Measurements from ENCODE around the gene B3GNT7.
"Not testable (repeated sequence)": the region's sequence is repeated elsewhere in the genome, so short reads cannot be mapped to it uniquely, and the experiment has no call there.

B3GNT7 gene

GRCh38 chr2:231408304-231408703 is 12.8 kb downstream of the B3GNT7 start:
- WGBS (ENCODE audit: extremely low coverage, insufficient coverage, low lambda C conversion rate): no CpG with 5 or more reads among the region's 9 CpGs
- H2BK15ac ChIP-seq (replicated peaks; ENCODE audit: low read depth); H3K4me3 ChIP-seq (ENCODE audit: low read length); H4K5ac ChIP-seq (ENCODE audit: low read length); H3K4me2 ChIP-seq (ENCODE audit: low read length); H3K4ac ChIP-seq (ENCODE audit: low read depth, low read length); H3K18ac ChIP-seq (ENCODE audit: low read length); H3K56ac ChIP-seq (ENCODE audit: low read length); DNase-seq; H2BK120ac ChIP-seq (ENCODE audit: low read depth, low read length); H2BK5ac ChIP-seq (ENCODE audit: low read length); H3K4me1 ChIP-seq (ENCODE audit: control insufficient read depth, low read depth, low read length); H3K27ac ChIP-seq (ENCODE audit: low read depth, low read length); H3K27me3 ChIP-seq (ENCODE audit: insufficient read depth, low read length, poor library complexity); H3K79me2 ChIP-seq (ENCODE audit: control insufficient read depth, insufficient read depth, low read length); H2AK5ac ChIP-seq (ENCODE audit: low read length); H3K23ac ChIP-seq (ENCODE audit: low read length); H3K36me3 ChIP-seq (ENCODE audit: control insufficient read depth, insufficient read depth, low read length); H3K9ac ChIP-seq (ENCODE audit: low read length); H4K8ac ChIP-seq (ENCODE audit: low read depth, low read length); H3K79me1 ChIP-seq (ENCODE audit: low read length): not testable (repeated sequence)

DNA sequence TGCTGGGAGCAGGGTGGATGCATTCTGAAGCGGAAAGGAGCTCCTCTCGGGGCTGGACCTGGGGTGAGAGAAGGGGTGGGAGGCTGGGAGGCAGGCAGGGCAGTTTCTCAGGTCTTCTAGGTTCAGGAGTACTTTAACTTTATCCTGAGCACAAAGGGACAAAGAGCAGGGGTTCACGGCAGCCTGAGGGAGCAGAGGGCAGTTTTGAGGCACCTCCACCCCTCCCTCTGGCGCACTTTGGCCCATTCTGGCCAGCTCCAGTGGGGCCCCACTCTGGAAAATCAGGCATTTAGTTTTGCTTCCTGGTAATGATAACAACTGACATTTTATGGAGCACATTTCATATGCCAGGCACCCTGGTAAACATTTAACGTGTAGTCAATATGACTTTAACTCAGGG is 14.3 kb downstream of the B3GNT7 start:
- no peak for DNase-seq
- Histone ChIP-seq H3K18ac (ENCODE audit: low read length) (peak overlapping the region; percentile 30), H2BK5ac (ENCODE audit: low read length) (no peak overlapping the region), H2AK5ac (ENCODE audit: low read length) (no peak overlapping the region), H4K8ac (ENCODE audit: low read depth, low read length) (no peak overlapping the region), H3K79me2 (ENCODE audit: control insufficient read depth, insufficient read depth, low read length) (no peaks in the 10 kb centered on the region), H3K56ac (ENCODE audit: low read length) (no peak overlapping the region), H2BK120ac (ENCODE audit: low read depth, low read length) (no peak overlapping the region), H3K79me1 (ENCODE audit: low read length) (no peaks in the 10 kb centered on the region), H3K4ac (ENCODE audit: low read depth, low read length) (no peak overlapping the region), H3K4me1 (ENCODE audit: control insufficient read depth, low read depth, low read length) (peaks cover 9% of the 10 kb centered on the region), H3K36me3 (ENCODE audit: control insufficient read depth, insufficient read depth, low read length) (no peaks in the 10 kb centered on the region), H3K27ac (ENCODE audit: low read depth, low read length) (no peak overlapping the region), H2BK15ac (replicated peaks; ENCODE audit: low read depth) (no peak overlapping the region), H3K4me3 (ENCODE audit: low read length) (no peak overlapping the region), H3K27me3 (ENCODE audit: insufficient read depth, low read length, poor library complexity) (no peaks in the 10 kb centered on the region), H3K4me2 (ENCODE audit: low read length) (no peak overlapping the region), H3K9ac (ENCODE audit: low read length) (no peak overlapping the region), H3K23ac (ENCODE audit: low read length) (no peak overlapping the region), H4K5ac (ENCODE audit: low read length) (no peak overlapping the region)
- no CpG with 5 or more reads among the region's 5 CpGs for WGBS (ENCODE audit: extremely low coverage, insufficient coverage, low lambda C conversion rate)

GRCh38 chr2:231410293-231411004 is 14.9 kb downstream of the B3GNT7 start:
- Histone ChIP-seq H3K9ac (ENCODE audit: low read length) (no peak overlapping the region), H3K79me1 (ENCODE audit: low read length) (no peaks in the 10 kb centered on the region), H2AK5ac (ENCODE audit: low read length) (no peak overlapping the region), H4K5ac (ENCODE audit: low read length) (no peak overlapping the region), H3K79me2 (ENCODE audit: control insufficient read depth, insufficient read depth, low read length) (no peaks in the 10 kb centered on the region), H3K36me3 (ENCODE audit: control insufficient read depth, insufficient read depth, low read length) (no peaks in the 10 kb centered on the region), H3K4me2 (ENCODE audit: low read length) (no peak overlapping the region), H2BK5ac (ENCODE audit: low read length) (no peak overlapping the region), H4K8ac (ENCODE audit: low read depth, low read length) (no peak overlapping the region), H2BK15ac (replicated peaks; ENCODE audit: low read depth) (no peak overlapping the region), H3K18ac (ENCODE audit: low read length) (no peak overlapping the region), H3K27ac (ENCODE audit: low read depth, low read length) (peak overlapping the region; percentile 42), H2BK120ac (ENCODE audit: low read depth, low read length) (no peak overlapping the region), H3K23ac (ENCODE audit: low read length) (no peak overlapping the region), H3K27me3 (ENCODE audit: insufficient read depth, low read length, poor library complexity) (no peaks in the 10 kb centered on the region), H3K56ac (ENCODE audit: low read length) (peak overlapping the region; percentile 34), H3K4me1 (ENCODE audit: control insufficient read depth, low read depth, low read length) (peaks cover 9% of the 10 kb centered on the region), H3K4ac (ENCODE audit: low read depth, low read length) (no peak overlapping the region), H3K4me3 (ENCODE audit: low read length) (no peak overlapping the region)
- DNase-seq: peak; percentile 73
- no CpG with 5 or more reads among the region's 6 CpGs for WGBS (ENCODE audit: extremely low coverage, insufficient coverage, low lambda C conversion rate)

GRCh38 chr2:231411237-231411636 is 15.7 kb downstream of the B3GNT7 start:
- H3K9ac ChIP-seq (ENCODE audit: low read length): no peak overlapping the region
- H3K4me3 ChIP-seq (ENCODE audit: low read length): no peak overlapping the region
- H3K18ac ChIP-seq (ENCODE audit: low read length): no peak overlapping the region
- no peak overlapping the region for H3K23ac ChIP-seq (ENCODE audit: low read length)
- H3K4ac ChIP-seq (ENCODE audit: low read depth, low read length): no peak overlapping the region
- peak overlapping the region; percentile 34 for H3K56ac ChIP-seq (ENCODE audit: low read length)
- no peaks in the 10 kb centered on the region for H3K79me2 ChIP-seq (ENCODE audit: control insufficient read depth, insufficient read depth, low read length)
- no peak overlapping the region for H3K4me2 ChIP-seq (ENCODE audit: low read length)
- no peaks in the 10 kb centered on the region for H3K27me3 ChIP-seq (ENCODE audit: insufficient read depth, low read length, poor library complexity)
- H2BK15ac ChIP-seq (replicated peaks; ENCODE audit: low read depth): no peak overlapping the region
- H3K79me1 ChIP-seq (ENCODE audit: low read length): no peaks in the 10 kb centered on the region
- H2BK120ac ChIP-seq (ENCODE audit: low read depth, low read length): no peak overlapping the region
- H3K36me3 ChIP-seq (ENCODE audit: control insufficient read depth, insufficient read depth, low read length): no peaks in the 10 kb centered on the region
- H3K27ac ChIP-seq (ENCODE audit: low read depth, low read length): peak overlapping the region; percentile 42
- DNase-seq: peak; percentile 67
- no peak overlapping the region for H2BK5ac ChIP-seq (ENCODE audit: low read length)
- H4K5ac ChIP-seq (ENCODE audit: low read length): no peak overlapping the region
- no CpG with 5 or more reads among the region's 3 CpGs for WGBS (ENCODE audit: extremely low coverage, insufficient coverage, low lambda C conversion rate)
- peaks cover 9% of the 10 kb centered on the region for H3K4me1 ChIP-seq (ENCODE audit: control insufficient read depth, low read depth, low read length)
- no peak overlapping the region for H4K8ac ChIP-seq (ENCODE audit: low read depth, low read length)
- no peak overlapping the region for H2AK5ac ChIP-seq (ENCODE audit: low read length)

DNA sequence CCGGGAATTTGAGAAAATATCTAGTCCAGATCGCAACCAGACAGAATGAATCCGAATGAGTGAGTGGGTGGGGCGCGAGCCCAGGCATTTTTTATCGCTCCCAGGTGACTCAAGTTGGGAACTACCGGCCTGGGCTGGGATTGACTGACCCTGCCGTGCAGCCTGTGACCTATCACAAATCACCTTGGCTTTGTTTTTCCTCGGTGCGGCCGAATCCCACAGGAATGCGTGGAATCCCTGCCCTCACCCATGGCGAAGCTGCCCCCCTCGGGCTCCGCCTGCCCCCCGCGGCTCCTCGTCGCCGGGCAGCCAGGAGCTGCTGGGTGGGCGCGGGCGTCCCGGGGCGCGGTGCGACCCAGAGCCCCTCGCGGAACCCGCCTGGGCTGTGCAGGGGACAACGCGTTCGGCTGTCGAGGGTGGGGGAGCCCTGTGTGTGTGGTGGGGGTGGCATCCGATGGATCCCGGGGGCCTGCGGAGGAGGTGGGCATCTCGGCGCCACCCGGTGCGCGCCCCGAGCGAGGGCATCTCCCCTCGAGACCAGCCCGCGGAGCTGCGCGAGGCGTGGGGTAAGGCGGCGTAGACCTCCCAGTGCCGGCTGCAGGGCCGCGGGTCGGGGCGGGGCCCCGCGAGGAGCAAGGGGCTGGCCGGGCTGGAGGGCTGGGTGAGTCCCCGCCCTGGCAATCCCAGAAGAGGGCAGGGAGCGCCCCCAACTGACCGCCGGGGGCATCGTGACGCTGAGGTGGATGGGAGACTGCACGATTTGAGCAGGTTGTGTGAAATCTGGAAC is 16.5 kb downstream of the B3GNT7 start:
- H4K5ac ChIP-seq (ENCODE audit: low read length): no peak overlapping the region
- no peak overlapping the region for H2BK120ac ChIP-seq (ENCODE audit: low read depth, low read length)
- no peaks in the 10 kb centered on the region for H3K79me2 ChIP-seq (ENCODE audit: control insufficient read depth, insufficient read depth, low read length)
- no peaks in the 10 kb centered on the region for H3K36me3 ChIP-seq (ENCODE audit: control insufficient read depth, insufficient read depth, low read length)
- peak overlapping the region; percentile 40 for H3K4ac ChIP-seq (ENCODE audit: low read depth, low read length)
- DNase-seq: peak; percentile 94
- peak overlapping the region; percentile 82 for H3K9ac ChIP-seq (ENCODE audit: low read length)
- H3K4me2 ChIP-seq (ENCODE audit: low read length): peak overlapping the region; percentile 81
- H3K23ac ChIP-seq (ENCODE audit: low read length): peak overlapping the region; percentile 71
- H2BK15ac ChIP-seq (replicated peaks; ENCODE audit: low read depth): no peak overlapping the region
- H2BK5ac ChIP-seq (ENCODE audit: low read length): peak overlapping the region; percentile 66
- no peaks in the 10 kb centered on the region for H3K79me1 ChIP-seq (ENCODE audit: low read length)
- H3K4me3 ChIP-seq (ENCODE audit: low read length): peak overlapping the region; percentile 55
- H3K56ac ChIP-seq (ENCODE audit: low read length): peak overlapping the region; percentile 94
- peaks cover 9% of the 10 kb centered on the region for H3K4me1 ChIP-seq (ENCODE audit: control insufficient read depth, low read depth, low read length)
- H3K18ac ChIP-seq (ENCODE audit: low read length): peak overlapping the region; percentile 5
- H4K8ac ChIP-seq (ENCODE audit: low read depth, low read length): no peak overlapping the region
- H3K27ac ChIP-seq (ENCODE audit: low read depth, low read length): peak overlapping the region; percentile 61
- H2AK5ac ChIP-seq (ENCODE audit: low read length): no peak overlapping the region
- WGBS (ENCODE audit: extremely low coverage, insufficient coverage, low lambda C conversion rate): no CpG with 5 or more reads among the region's 67 CpGs
- no peaks in the 10 kb centered on the region for H3K27me3 ChIP-seq (ENCODE audit: insufficient read depth, low read length, poor library complexity)

All from mesendoderm (in vitro differentiated cells).